HL-60 (cell line): ENCODE measurements around the gene ADGRG6.

Experiments used
- DNase-seq, 2 experiments: peaks; one replicate each; pipeline ENCODE4 v3.0.0-alpha.2; 2010 to 2020; ENCODE audit warnings: low read depth in 1 of 2, low spot score in 1 of 2
- H3K27ac ChIP-seq: fragments of 250-450 bp; sonication (Bioruptor Pico); replicated peaks from 2 replicates; pipeline ENCODE4 v1.5.1; 2020; ENCODE audit warnings: mild to moderate bottlenecking, moderate library complexity
- H3K27me3 ChIP-seq: fragments of 250-450 bp; sonication (Bioruptor Pico); 2 replicates; pipeline ENCODE4 v1.5.1; 2021; ENCODE audit warnings: mild to moderate bottlenecking, moderate library complexity; ENCODE audit not compliant: insufficient read depth, poor library complexity, severe bottlenecking
- H3K4me3 ChIP-seq: replicated peaks from 2 replicates; pipeline ENCODE4 v1.5.1; 2011; ENCODE audit warnings: mild to moderate bottlenecking, control low read depth, low read length; ENCODE audit not compliant: insufficient read depth
- CTCF ChIP-seq: IDR thresholded peaks from one replicate; pipeline ENCODE4 v1.5.1; 2011; ENCODE audit warnings: low read length, control low read depth, inconsistent platforms; ENCODE audit not compliant: insufficient read depth
- GABPA ChIP-seq: IDR thresholded peaks from 2 replicates; pipeline ENCODE4 v1.6.1; 2012; ENCODE audit warnings: low read depth
- POLR2AphosphoS5 ChIP-seq: IDR thresholded peaks from 2 replicates; pipeline ENCODE4 v1.6.1; 2012; ENCODE audit warnings: low read depth
- REST ChIP-seq: IDR thresholded peaks from 2 replicates; pipeline ENCODE4 v1.6.1; 2012; ENCODE audit warnings: low read depth; ENCODE audit not compliant: insufficient replicate concordance
- SPI1 ChIP-seq: IDR thresholded peaks from 2 replicates; pipeline ENCODE4 v1.6.1; 2012; ENCODE audit warnings: low read depth, mild to moderate bottlenecking, borderline replicate concordance

Gene ADGRG6

GRCh38 chr6:142266060-142266459 lies 35.7 kb upstream of the ADGRG6 start:
- Histone ChIP-seq H3K27ac (no peak overlapping the region), H3K27me3 (no peaks in the 10 kb centered on the region), H3K4me3 (no peak overlapping the region)
- TF ChIP-seq SPI1 (no peak), REST (no peak), GABPA (no peak), POLR2AphosphoS5 (no peak), CTCF (no peak)
- no peak for DNase-seq

- Histone ChIP-seq H3K27ac (no peak overlapping the region), H3K27me3 (no peaks in the 10 kb centered on the region), H3K4me3 (no peak overlapping the region)
- TF ChIP-seq GABPA (no peak), POLR2AphosphoS5 (no peak), REST (no peak), SPI1 (no peak), CTCF (no peak)
- no peak for DNase-seq
Observed at GRCh38 chr6:142271476-142271875, 30.3 kb upstream of the ADGRG6 start.

GRCh38 chr6:142274656-142275055 lies 27.2 kb upstream of the ADGRG6 start:
- DNase-seq: no peak
- H3K4me3 ChIP-seq: no peak overlapping the region
- no peak overlapping the region for H3K27ac ChIP-seq
- no peaks in the 10 kb centered on the region for H3K27me3 ChIP-seq
- TF ChIP-seq GABPA: no peak
- TF ChIP-seq POLR2AphosphoS5: no peak
- no peak for TF ChIP-seq REST
